Medulla oblongata (tissue), 1 donor: Measurements from ENCODE around the gene RASA3.

Experiments used
- DNase-seq: peaks from one replicate; pipeline ENCODE4 v3.0.0-alpha.2; 2015; ENCODE audit errors: extremely low spot score

The RASA3 gene

DNA sequence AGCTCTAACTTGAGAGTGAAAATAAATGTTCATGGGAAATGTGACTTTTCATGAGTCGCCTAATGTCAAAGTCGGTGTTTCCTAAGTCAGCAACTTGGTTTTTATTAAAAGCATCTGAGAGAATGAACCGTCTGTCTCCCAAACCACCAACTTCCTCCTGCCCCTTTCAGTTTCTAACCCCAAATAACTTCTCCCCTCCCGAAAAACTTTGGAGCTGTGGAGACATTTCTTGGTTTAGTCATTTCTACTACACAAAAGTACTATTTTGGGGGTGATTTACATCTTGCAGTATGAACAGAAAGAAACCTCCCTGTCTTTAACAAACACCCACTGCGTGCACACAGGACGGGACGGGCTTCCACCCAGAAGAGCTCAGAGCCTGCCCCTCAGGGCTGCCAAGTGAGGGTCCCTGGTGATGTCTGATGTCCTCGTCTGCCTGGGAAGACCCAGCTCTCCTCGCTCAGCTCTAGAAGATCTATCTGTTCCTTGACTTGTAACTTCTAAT lies 65.0 kb downstream of the RASA3 start:
- peak; percentile 80 for DNase-seq

DNA sequence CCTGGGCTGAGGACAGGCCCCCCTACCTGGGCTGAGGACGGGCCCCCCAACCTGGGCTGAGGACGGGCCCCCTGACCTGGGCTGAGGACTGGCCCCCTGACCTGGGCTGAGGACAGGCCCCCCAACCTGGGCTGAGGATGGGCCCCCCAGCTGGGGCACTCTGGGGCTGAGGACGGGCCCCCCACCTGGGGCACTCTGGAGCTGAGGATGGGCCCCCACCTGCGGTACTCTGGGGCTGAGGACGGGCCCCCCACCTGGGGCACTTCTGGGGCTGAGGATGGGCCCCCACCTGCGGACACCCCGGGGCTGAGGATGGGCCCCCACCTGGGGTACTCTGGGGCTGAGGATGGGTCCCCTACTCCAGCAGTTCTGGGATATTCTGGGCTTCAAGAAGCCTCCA lies 65.5 kb downstream of the RASA3 start:
- no peak for DNase-seq

DNA sequence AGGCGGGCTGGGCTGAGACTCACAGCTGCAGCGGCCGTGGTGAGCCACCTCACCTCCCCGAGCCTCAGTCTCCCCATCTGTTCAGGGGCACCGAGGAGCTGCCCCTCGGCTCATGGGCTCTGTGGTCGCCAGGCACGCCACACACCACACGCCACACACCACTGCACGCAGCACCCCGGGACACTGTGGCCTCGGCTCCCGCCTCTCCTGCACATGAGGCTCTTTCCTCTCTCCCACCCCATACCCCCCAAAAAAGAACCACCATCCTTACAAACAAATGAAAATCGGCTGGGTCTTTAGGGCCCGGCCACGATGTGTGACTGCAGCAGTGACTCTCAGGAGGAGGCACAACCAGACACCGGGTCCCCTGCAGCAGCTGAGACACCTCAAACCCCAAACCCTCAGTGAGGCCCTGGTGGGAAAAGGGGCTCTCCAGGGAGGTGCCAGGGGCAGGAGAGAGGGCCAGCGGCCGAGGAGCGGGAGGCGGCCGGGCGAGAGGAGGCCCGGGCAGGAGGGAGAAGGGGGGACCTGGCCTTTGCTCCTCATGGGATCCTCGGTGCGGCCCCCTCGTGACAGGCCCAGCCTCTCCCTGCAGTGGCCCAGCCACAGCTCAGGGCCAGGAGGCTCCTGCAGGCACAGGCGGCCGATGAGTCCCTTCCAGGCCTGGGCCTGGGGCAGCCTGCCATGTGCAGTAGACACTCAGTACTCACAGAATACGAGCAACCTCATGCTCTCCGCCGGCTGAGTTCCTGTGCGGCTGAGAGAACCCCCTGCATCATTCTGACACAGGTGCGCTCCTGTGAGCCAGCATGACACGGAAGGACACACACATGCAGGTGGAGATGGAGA lies 66.3 kb downstream of the RASA3 start:
- no peak for DNase-seq

DNA sequence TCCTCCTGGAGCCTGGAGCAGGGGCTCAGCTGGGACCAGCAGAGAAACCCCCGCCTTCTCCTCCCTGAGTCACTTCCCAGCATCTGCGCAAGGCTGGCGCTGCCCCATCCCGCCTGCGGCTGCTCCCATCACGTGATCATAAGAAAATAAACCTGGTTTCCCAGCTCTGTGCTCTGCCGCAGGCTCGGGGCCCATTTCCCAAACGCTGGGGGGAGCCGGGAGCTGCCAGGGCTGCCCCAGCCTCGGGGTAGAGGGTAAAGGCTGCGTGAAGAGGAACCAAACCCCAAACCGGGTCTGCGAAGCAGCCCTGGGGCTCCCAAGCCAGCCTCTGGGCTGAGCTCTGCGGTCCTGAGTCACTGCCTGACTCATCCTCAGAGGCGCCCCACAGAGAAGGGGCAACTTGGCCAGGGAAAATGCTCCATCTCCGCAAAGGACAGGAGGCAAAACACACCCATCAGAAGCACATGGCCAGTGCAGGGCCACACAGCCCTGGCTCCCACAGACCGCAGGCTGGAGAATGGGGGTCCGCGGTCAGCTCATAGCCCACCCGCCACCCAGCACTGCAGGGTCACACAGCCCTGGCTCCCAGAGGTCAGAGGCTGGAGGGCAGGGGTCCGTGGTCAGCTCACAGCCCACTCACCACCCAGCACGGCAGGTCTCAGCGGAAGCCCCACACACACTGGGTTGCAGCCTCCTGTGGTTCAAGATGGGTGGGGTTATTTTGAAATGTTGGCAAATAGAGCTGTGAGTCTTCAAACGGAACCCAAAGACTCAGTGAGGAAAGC lies 67.1 kb downstream of the RASA3 start:
- DNase-seq = peak; percentile 82

DNA sequence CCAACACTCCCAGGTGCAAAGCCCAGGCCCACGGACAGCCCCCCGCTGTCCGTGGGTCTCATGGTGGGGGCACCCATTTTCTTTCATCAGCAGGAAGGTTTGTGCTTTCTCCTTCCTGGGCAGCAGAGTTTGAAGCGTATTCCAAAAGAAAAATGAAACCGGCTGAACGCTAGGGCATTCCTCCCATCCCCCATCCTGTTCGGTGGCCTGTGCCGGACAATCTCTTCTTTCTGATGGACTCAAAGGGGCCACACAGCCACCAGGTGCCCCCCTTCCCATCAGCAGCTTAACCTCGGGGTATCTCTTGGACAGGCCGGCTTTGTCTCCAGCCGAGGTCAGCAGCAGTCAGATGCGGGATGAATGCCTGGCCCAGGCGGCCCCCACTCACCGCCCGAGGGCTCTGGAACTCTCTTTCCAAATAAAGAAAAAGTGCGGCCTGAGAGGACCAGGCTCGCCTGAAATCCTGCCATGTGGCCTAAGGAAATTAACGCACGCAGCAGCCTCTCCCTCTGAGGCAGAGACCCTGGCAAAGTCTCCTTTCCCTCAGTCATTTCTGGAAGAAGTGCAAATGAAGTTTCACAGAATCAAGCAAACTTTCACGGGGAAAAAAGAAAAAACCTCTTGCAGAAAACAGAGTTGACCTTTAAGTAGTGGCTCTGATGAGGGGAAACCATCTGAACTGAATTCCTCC lies 67.8 kb downstream of the RASA3 start:
- DNase-seq = peak; percentile 90

DNA sequence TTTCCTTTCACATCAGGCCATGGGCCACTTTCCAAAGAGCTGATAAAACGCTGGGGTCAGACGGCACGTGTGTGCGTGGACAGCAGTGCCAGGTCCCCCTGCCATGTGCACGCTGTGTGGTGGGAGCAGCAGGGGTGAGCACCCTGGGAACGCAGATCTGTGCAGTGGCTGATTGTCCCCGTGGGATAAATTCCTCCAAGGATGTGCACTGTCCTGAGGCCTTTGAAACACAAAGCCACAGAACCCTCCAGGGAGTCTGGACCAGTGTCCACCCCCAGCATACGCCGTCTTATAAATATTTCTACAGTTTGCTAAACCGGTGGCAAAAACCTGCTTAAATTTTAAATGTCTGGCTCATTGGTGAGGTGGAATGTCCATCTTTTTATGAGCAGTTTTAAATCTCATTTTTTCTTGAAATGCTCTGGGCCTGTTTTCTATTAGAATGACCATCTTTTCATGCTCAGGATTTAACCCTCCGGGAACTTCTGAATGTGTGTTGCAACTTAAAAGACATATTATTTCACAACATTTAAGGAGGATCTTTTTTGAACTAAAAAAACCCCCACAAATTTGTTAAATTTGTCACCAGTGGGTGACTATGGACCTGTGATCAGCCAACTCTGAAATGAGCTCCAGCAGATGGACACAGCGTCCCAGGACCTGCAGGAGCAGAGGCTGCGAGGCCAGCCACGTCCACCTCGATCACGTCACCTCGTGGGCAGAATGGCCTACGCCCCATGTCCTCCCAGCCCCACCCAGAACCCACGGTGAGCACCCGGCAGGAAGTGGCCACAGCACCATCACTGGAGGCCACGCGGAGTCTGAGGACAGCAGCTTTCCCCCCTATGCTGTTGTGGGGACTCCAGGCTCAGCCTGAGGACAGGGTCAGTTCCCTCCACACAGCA lies 68.6 kb downstream of the RASA3 start:
- no peak for DNase-seq

DNA sequence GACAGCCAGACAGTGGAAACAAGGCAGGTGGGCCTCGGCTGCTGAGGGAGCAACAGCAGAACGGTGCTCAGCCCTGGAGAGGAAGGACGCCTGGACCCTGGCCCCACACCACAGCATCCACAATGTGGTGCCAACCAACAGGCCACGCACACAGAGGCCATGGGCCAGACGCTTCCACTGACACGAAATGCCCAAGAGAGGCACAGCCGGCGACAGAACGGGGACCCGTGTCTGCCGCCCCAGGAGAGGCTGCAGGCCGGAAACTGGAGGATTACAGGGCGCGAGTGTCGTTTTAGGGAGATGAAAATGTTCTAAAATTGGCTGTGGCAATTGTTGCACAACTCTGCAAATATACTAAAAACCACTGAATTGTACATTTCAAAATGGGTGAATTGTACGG lies 69.7 kb downstream of the RASA3 start:
- no peak for DNase-seq

DNA sequence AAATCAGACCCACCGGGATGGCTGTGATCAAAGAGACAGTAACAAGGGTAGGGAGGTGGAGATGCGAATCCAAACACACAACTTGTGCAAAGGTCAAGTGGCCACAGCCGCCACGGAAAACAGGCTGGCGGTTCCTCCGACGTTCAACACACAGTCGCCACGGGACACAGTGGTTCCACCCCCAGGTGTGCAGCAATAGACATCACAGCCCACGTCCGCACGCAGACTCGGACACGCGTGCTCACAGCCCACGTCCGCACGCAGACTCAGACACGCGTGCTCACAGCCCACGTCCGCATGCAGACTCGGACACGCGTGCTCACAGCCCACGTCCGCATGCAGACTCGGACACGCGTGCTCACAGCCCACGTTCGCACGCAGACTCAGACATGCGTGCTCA lies 70.1 kb downstream of the RASA3 start:
- no peak for DNase-seq

DNA sequence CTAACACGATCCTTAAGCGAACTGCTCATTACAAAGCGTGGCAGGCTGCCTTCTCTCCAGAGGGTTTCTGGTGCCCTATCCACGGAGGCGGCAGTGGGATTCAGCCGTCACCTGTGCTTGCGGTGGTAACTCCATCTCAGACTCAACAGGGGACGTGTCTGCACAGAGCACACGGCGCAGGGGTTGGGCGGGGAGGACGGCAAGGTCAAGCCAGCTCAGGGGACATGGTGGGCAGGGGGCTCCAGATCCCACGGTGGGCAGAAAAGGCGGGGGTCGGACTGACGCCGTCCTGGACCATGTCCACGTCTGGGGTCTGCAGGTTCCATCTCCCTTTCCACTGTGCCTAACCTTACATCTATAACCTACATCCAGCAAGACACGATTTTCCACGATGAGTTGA lies 70.7 kb downstream of the RASA3 start:
- no peak for DNase-seq

DNA sequence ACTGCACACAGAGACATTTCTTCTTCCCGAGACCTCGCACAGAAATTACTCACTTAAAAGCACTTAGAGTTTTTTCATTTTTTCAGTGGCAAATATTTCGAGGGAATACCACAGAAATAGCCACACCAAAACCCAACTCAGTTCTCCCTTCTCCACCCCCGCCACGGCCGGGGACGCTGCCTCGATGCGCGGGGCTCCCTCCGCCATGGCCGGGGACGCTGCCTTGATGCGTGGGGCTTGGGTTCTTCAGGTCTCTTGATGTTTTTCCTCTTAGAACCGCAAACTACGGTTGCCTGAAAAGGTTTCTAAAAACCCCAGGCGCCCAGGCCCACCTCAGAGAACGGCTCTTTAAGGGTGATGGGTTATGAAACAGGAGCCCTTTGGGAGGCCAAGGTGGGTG lies 71.4 kb downstream of the RASA3 start:
- no peak for DNase-seq

DNA sequence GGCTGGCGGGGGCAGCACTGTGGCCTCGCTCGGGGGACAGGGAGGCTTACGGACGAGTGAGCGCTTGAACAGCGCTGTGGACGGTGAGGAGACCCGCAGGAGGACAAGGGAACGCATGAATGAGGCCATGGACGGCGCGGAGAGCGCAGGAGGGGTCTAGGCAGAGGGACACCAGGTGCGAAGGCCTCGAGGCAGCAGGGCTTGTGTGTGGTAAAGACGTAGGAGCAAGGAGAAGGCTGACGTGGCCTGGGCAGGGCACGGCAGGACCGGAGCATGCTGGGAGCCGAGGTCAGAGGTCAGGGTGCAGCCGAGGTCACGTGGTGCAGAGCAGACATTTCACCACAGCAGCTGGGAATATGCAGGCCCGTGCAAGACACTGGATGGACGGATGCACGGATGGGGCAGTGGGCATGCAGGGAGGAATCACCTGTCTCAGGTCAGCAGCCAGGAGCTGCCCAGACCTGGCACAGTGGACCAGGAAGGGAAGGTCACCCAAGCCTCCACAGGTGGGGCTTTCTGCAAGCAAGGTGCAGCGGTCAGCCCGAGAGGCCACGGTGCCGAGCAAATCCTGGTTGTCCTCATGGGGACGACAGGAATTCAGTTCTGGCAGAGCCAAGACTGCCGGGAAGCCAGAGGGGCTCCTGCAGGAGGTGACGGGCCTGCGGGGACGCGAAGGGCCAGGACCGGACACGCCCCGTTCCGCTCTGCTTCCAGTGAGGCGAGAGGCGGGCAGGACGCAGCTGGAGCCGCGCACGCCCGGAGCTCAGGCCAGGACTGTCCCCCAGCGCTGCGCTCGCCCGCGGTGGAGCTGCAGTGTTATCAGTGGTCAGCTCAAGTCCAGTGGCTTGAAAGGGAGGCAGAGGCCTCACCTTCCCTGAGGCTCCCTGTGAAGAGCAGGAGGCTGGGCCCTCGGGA lies 72.2 kb downstream of the RASA3 start:
- DNase-seq = no peak

DNA sequence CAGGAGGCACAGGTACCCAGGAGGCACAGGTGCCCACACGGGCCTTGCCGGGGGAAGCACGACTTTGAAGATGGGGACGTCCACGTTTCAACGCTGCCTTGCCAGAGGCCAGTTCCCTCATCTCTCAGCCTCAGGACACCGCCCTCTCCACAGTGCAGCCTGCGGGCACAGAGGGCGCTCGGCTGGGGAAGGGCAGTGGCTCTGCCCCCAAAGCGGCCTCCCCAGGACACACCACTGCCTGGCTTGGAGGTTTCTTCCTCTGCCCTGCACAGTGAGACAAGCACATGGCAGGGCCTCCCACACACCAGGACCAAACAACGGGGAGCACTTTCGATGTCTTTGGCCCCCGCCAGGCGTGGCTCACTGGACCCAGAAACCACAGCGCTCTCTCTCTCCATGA lies 73.0 kb downstream of the RASA3 start:
- no peak for DNase-seq

DNA sequence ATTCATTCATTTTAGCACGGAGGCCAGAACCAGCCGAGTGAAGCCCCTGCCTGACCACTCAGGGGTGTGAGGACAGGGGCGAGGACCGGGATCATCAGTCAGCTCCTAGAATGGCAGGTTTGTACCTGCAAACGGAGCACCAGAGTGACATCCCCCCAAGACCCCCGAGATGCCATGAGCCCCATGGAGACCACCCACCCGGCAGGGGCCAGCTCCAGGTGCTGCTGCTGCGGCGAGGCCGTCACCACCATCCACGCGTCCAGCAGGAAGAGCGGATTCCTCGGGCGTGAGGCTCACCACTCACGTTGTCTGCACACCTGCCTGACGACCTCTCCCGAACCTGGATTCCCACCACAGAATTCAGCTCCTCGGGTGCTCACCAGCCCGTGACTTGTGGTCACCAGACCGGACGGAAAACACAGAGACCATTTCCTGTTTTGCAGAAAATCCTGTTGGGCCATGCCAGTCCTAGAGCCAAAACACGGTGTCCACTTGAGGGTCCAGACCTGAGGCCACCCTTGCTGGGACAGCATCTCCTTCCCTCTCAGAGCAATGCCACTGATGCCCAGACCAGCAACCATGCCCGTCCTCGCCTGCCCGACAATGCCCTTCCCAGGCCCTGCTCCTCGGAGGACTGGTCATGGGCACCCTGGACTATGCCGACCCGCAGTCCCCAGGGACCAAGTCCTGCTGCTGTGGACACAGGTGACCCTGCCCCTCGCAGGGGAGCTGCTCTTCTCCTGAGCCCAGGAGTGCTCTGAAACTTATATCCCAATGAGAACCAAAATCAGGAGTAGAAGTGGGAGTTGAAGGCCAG lies 74.2 kb downstream of the RASA3 start:
- DNase-seq = no peak

DNA sequence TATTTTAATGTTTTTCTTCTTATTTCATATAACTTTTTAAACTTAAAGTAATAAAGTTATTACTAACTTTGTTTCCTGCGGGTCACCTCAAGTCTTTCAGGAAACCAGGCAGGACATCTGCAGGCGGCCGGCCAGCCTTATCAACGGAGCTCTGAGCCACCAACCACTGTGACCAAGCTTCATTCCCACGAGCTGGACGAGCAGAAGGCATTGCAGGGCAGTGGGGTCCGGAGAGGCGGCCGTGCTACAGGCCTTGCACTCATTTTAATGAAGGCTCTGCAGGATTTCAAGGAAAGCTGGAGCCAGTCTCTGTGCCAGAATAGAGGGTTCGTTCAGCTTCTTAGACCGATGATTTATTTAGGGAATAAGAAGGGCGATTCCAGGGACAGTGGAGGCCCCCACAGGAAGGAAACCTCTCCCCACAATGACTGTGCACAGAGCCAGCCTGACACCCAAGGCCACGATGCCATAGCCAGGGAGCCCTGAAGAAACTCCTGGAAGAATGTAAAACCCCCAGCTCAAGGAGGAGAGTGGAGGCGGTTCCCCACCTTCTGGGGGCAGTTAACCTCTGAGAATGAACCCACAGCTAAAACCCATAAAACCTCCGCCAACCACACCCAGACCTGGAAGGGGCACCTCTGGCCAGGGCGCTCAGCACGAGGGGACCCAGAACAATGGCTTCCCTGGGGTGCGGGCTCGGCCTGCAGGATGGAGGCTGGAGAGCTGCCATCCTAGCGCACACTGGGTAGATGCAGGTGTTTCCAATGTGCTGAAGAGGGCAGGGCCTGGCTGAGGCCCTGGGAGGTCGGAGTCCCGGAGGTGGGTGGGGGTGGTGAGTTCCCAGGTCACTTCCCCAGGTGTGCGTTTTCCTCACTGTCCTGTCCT lies 75.0 kb downstream of the RASA3 start:
- DNase-seq = no peak

DNA sequence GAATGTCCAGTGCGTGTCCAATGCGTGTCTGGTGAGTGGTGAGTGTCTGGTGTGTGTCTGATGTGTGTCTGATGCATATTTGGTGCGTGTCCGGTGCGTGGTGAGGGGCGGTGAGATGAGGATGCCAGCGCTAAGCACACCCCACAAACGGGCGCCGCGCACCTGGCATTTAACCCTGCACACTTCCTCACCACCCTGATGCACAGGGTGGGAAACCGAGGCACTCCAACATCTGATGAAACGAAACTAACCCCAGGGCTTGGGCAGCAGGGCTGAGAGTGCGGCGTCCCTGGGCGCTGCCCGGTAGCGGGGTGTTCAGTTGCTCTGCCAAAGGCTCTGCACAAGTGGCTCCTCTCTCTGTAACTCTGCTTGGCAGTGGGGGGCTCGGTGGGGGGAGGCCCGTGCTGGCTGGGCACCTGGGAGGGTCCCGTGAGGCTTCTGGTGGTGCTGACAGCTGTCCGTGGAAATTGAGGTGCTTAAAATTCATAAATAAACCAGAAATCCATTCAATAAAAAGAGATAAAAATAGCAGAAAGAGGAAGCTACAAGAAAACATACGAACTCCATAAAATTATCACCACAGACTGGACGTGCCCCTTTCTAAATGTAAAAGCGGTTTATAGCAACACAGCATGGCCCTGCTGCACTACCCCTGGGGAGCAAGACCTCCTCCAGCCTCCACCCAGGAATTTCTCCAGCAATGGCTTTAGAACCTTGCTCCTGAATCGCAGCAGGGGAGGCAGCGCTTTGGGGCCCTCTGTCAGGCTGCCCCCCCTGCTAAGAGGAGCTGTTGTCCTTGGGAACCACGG lies 76.0 kb downstream of the RASA3 start:
- DNase-seq = no peak

DNA sequence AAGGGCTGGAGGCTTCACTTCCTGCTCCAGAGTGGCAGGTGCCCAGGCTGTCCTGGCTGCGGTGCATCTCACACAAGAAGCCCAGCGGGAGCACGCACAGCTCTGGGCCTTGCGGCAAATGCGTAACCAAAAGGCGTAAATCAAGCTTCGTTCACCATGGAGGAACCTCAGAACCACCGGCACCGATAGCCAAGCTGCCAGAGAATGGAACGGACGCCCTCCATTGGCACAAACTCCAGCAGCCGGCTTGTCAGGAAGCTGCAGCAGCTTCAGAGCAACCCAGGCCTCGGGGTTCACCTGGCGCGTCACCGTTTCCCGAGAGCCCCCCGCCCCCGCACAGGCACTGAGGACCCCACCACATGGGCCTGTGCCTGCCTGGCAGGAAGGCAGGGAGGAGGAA lies 76.7 kb downstream of the RASA3 start:
- DNase-seq = no peak

DNA sequence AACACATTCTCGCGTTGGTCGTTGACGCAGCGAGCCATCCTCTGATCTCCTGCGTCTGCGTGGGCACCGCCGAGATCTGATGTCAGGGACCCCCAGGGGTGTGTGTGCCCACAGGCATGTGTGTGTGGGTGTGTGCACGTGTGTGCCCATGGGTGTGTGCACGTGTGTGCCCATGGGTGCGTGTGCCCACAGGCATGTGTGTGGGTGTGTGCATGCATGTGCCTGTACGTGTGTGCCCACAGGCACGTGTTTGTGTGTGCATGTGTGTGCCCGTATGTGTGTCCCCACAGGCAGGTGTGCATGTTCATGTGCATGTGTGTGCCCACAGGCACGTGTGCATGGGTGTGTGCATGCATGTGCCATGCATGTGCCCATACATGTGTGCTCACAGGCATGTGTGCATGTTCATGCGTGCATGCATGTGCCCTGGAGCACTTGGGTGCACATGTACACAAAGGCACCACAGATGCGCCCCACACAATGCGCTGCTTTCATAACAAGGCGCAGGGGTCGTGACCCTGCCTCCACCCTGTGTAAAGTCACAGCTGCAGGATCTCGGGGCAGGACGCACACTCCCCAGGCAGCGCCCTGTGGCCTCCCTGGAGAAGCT lies 77.5 kb downstream of the RASA3 start:
- no peak for DNase-seq
